ENCODE data around the gene PARD3B.

Gene PARD3B

GRCh38 chr2:205375461-205376448, 830.5 kb downstream of the PARD3B start:
- H3K4me3 ChIP-seq (ENCODE audit: insufficient read depth, low read length, poor library complexity, severe bottlenecking) = no peak overlapping the region
- H3K27ac ChIP-seq (ENCODE audit: low read depth, low read length) = no peak overlapping the region
- H3K9me2 ChIP-seq (replicated peaks; ENCODE audit: insufficient read depth, low read length) = no peaks in the 10 kb centered on the region
- H3K27me3 ChIP-seq (ENCODE audit: low read length) = no peaks in the 10 kb centered on the region
- H4K20me1 ChIP-seq (ENCODE audit: low read depth, low read length) = no peaks in the 10 kb centered on the region
- no peaks in the 10 kb centered on the region for H3F3A ChIP-seq (ENCODE audit: insufficient read depth)
- no peak overlapping the region for H3K9ac ChIP-seq (ENCODE audit: low read length)
- no peaks in the 10 kb centered on the region for H3K9me3 ChIP-seq (ENCODE audit: insufficient read depth, low read length)
- no peak overlapping the region for H2AFZ ChIP-seq (ENCODE audit: low read depth, low read length, severe bottlenecking)
- H3K4me2 ChIP-seq (ENCODE audit: low read depth, low read length, poor library complexity, severe bottlenecking) = no peak overlapping the region
- H3K79me2 ChIP-seq (ENCODE audit: insufficient read depth, low read length) = no peaks in the 10 kb centered on the region
- no peaks in the 10 kb centered on the region for H3K36me3 ChIP-seq (ENCODE audit: low read length)
- TF ChIP-seq CTCF (IDR thresholded peaks at IDR 0.05; ENCODE audit: insufficient read depth, low read length, poor library complexity, severe bottlenecking) (no peak), EZH2phosphoT487 (conservative IDR thresholded peaks at IDR 0.05; ENCODE audit: low read length) (no peak)

GRCh38 chr2:205377324-205377723, 832.0 kb downstream of the PARD3B start:
- no peak overlapping the region for H3K4me2 ChIP-seq (ENCODE audit: low read depth, low read length, poor library complexity, severe bottlenecking)
- TF ChIP-seq EZH2phosphoT487 (conservative IDR thresholded peaks at IDR 0.05; ENCODE audit: low read length) (no peak), CTCF (IDR thresholded peaks at IDR 0.05; ENCODE audit: insufficient read depth, low read length, poor library complexity, severe bottlenecking) (no peak)
- no peaks in the 10 kb centered on the region for H3K27me3 ChIP-seq (ENCODE audit: low read length)
- H3K9me2 ChIP-seq (replicated peaks; ENCODE audit: insufficient read depth, low read length) = no peaks in the 10 kb centered on the region
- H3K9me3 ChIP-seq (ENCODE audit: insufficient read depth, low read length) = no peaks in the 10 kb centered on the region
- no peaks in the 10 kb centered on the region for H3K36me3 ChIP-seq (ENCODE audit: low read length)
- H3K79me2 ChIP-seq (ENCODE audit: insufficient read depth, low read length) = no peaks in the 10 kb centered on the region
- H3F3A ChIP-seq (ENCODE audit: insufficient read depth) = no peaks in the 10 kb centered on the region
- no peak overlapping the region for H3K27ac ChIP-seq (ENCODE audit: low read depth, low read length)
- H3K4me3 ChIP-seq (ENCODE audit: insufficient read depth, low read length, poor library complexity, severe bottlenecking) = no peak overlapping the region
- H2AFZ ChIP-seq (ENCODE audit: low read depth, low read length, severe bottlenecking) = no peak overlapping the region
- H3K9ac ChIP-seq (ENCODE audit: low read length) = no peak overlapping the region
- no peaks in the 10 kb centered on the region for H4K20me1 ChIP-seq (ENCODE audit: low read depth, low read length)

- Histone ChIP-seq H3K4me3 (ENCODE audit: insufficient read depth, low read length, poor library complexity, severe bottlenecking) (no peak overlapping the region), H4K20me1 (ENCODE audit: low read depth, low read length) (no peaks in the 10 kb centered on the region), H3K27ac (ENCODE audit: low read depth, low read length) (no peak overlapping the region), H3K9me3 (ENCODE audit: insufficient read depth, low read length) (no peaks in the 10 kb centered on the region), H3K27me3 (ENCODE audit: low read length) (no peaks in the 10 kb centered on the region), H3K9me2 (replicated peaks; ENCODE audit: insufficient read depth, low read length) (no peaks in the 10 kb centered on the region), H3K4me2 (ENCODE audit: low read depth, low read length, poor library complexity, severe bottlenecking) (no peak overlapping the region), H3K9ac (ENCODE audit: low read length) (no peak overlapping the region), H3K79me2 (ENCODE audit: insufficient read depth, low read length) (no peaks in the 10 kb centered on the region), H3K36me3 (ENCODE audit: low read length) (no peaks in the 10 kb centered on the region), H3F3A (ENCODE audit: insufficient read depth) (no peaks in the 10 kb centered on the region), H2AFZ (ENCODE audit: low read depth, low read length, severe bottlenecking) (no peak overlapping the region)
- no peak for TF ChIP-seq CTCF (IDR thresholded peaks at IDR 0.05; ENCODE audit: insufficient read depth, low read length, poor library complexity, severe bottlenecking)
- TF ChIP-seq EZH2phosphoT487 (conservative IDR thresholded peaks at IDR 0.05; ENCODE audit: low read length) = no peak
Measured at GRCh38 chr2:205383601-205384000, 838.3 kb downstream of the PARD3B start.

Data from SU-DHL-6 (cell line).